Activated naive CD4-positive, alpha-beta T cell treated with anti-CD3 and anti-CD28 coated beads, Interleukin-2, amount 50 U/mL, for 16 hours (primary cell): ENCODE results near the gene TRIM13.
A peak's percentile ranks its signal among the peaks of the same experiment; 100 is the strongest.
"Not testable (repeated sequence)": the region's sequence is repeated elsewhere in the genome, so short reads cannot be mapped to it uniquely, and the experiment has no call there.

Experiments used
- DNase-seq: peaks from one replicate; pipeline ENCODE4 v3.0.0-alpha.2; 2020

The TRIM13 gene, protein sequence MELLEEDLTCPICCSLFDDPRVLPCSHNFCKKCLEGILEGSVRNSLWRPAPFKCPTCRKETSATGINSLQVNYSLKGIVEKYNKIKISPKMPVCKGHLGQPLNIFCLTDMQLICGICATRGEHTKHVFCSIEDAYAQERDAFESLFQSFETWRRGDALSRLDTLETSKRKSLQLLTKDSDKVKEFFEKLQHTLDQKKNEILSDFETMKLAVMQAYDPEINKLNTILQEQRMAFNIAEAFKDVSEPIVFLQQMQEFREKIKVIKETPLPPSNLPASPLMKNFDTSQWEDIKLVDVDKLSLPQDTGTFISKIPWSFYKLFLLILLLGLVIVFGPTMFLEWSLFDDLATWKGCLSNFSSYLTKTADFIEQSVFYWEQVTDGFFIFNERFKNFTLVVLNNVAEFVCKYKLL

DNA sequence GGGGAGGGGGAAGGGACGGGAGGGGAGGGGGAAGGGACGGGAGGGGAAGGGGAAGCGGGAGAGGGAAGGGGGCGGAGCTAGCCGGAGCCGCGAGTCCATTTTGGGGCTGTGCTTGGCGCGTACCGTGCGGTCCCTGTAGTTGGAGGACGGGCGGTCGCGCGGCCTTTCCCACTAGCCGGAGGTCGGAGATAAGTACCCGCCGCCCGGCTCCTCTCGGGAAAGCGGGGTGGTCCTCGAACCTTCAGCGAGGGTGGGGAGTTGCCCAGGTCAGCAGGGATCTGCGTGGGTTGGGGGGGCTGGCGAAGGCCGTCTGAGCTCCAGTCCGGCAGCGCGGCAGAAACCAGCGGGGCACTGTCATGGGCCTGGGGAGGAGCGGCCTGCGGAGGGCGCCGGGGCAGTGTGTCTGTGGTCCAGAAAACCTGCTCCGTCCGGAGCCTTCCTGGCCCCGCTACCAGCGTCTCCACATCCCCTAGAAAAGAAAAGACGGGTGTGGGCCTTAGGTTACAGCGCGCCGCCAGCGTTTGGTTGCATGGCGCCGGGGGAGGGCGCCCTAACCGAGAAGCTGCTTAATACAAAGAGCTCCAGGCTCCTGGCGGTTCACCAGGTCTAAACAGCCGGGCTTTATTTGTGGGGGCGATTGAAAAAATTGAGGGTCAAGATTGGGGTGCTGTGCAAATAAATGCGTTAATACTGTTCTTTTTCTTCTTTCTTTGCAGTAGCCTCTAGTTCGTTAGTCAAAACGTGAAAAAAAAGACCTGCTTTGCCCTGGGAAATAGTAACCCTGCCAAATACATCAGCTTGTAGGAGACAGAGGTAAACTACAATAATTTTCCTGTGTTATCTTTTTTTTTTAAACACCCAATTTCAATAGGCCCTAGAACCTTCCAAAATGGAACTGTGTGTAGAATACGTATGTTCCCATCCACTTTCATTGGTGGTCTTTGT is at the start of gene TRIM13:
Gene TRIM13, plus strand, starts transcription at position 92 of the 945 bp plus-strand sequence. CDS start 14,899 bp downstream, outside the sequence.
- DNase-seq, result peak; percentile 85

DNA sequence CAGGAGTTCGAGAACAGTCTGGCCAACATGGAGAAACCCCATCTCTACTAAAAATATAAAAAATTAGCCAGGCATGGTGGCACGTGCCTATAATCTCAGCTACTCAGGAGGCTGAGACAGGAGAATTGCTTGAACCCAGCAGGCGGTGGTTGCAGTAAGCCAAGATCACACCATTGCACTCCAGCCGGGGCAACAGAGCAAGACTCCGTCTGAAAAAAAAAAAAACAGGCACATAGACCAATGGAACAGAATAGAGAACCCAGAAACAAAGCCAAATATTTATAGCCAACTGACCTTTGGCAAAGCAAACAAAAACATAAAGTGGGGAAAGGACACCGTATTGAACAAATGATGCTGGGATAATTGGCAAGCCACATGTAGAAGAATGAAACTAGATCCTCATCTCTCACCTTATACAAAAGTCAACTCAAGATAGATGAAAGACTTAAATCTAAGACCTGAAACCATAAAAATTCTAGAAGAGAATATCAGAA is 48.0 kb upstream of the TRIM13 start:
- not testable (repeated sequence) for DNase-seq

DNA sequence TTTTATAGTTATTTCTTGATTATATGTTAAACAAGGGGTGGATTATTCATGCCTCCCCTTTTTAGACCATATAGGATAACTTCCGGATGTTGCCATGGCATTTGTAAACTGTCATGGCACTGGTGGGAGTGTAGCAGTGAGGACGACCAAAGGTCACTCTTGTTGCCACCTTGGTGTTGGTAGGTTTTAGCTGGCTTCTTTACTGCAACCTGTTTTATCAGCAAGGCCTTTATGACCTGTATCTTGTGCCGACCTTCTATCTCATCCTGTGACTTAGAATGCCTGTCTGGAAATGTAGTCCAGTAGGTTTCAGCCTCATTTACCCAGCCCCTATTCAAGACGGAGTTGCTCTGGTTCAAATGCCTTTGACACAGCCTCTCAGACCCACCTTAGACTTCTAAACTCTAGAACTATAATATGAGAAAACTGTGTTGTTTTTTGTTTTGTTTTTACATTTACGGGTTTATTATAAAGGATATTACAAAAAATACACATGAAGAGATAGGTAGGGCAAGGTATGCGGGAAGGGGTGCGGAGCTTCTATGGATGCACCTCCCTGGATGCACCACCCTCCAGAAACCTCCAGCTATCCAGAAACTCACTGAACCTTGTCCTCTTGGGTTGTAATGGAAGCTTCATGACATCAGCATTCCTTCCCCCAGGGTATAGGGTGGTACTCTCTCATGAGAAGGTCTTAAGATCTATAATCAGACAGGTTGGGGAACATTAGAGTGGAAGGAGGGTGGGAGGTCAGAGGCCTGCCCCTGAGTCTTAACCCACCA is 44.9 kb upstream of the TRIM13 start:
- no peak for DNase-seq

DNA sequence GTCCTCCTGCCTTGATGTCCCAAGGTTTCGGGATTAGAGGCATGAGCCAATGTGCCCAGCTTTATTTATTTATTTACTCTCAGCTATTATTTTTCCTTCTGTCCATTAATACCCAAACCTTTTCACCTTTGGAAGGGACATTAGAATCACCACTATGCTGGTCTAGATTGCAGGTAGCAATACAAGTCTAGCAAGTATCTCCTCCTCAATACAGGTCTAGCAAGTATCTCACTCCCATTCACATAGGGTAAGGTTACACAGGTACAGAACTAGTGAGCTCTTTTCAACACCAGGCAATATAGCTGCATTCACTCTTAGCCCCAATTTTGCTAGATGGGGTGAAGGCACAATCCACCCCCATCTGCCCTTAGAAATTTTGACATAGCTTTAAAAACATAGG is 43.3 kb upstream of the TRIM13 start:
- no peak for DNase-seq

DNA sequence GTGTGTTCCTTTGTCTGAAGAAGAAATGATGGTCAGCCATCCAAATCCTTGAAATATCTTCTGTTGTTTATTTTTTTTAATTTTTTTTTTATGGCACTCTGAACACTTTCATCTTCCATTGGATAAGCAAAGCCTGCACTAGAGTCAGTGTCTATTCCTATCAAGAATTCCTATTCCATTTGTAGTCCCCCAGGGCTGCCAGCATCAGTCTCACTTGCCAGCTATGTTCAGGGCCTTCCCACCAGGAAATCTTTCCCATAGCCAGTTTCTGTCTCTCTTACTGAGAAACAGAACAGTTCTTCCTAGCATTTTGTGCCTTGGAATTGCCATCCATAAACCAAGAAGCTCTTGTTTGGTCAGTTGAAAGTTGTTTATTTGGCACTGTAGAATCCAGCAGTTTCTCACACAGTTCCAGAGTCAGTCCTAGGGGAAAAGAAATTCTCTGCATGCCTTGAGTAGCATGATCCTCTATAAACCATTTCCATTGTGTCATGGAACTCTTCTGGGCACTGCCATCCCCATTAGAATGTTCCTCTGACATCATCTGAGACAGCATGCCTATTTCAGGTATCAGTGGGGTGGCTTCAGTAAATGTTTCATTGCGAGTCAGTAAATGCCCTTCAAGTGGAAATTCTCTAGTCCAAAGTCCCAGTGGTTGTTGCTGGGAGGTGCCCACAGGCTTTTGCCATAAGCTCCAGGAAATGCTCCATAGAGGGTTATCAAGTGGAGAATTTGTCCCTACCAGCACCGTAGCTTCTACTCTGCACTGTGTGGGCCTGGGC is 42.0 kb upstream of the TRIM13 start:
- no peak for DNase-seq

DNA sequence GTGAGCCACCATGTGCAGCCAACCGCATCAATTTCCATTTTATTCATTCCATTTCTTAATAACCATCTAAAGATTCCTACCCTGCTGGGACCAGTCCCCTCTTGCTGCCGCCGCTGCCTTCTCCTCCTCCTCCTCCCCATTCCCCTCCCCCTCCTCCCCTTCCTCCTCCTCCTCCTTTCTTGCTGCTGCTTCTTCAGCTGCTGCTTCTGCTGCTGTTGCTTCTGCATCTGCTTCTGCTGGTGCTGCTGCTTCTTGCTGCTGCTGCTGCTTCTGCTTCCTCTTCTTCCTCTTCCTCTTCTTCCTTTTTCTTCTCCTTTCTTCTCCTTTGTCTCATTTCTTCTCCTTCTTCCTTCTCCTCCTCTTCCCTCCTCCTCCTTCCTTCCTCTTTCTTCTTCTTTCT is 40.7 kb upstream of the TRIM13 start:
- no peak for DNase-seq

DNA sequence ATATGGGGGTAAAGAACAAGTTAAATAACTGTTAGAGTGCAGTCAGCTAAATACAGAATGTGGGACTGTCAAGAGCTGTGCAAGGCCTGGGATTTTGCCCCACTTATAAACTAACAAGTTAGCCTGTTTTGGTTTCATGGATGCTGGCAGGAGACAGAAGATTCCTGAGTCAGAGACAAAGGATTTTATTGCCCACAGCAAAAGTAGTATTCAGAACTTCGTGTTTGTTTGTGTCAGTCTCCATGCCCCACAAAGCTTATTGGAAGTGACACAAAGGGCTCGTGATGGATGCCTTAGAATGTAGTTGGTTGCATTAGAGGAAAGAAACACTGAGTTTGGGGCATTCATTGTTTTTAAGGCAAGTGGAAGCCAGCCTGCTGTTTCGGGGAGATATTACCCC is 38.5 kb upstream of the TRIM13 start:
- no peak for DNase-seq

DNA sequence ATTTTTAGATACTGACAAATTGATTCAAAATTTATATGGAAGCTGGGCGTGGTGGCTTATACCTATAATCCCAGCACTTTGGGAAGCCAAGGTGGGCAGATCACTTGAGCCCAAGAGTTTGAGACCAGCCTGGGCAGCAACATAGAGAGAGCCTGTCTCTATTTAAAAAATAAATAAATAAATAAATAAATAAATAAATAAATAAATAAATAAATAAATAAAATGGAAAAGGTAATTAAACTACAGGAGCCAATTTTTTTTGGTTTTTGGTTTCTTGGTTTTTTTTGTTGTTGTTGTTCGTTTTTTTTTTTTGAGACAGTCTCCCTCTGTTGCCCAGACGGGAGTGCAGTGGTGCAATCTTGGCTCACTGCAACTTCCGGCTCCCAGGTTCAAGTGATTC is 29.4 kb upstream of the TRIM13 start:
- no peak for DNase-seq

DNA sequence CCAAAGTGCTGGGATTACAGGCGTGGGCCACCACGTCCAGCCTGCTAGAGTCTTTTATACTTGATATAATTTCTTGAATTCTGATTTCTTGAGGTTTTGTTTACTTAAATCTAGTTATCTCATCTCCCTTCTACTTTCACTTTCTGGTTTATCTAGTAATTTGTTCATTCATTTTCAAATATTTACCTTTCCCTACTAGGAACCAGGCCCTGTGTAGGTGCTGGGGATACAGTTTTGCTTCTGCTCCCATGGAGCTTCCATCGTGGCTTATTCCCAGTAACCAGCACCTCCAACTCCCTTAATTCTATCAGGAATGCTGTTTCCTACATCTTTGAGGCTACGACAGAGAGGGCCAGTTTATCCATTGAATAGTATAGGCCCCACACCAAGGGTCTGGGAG is 24.1 kb upstream of the TRIM13 start:
- DNase-seq, result no peak

DNA sequence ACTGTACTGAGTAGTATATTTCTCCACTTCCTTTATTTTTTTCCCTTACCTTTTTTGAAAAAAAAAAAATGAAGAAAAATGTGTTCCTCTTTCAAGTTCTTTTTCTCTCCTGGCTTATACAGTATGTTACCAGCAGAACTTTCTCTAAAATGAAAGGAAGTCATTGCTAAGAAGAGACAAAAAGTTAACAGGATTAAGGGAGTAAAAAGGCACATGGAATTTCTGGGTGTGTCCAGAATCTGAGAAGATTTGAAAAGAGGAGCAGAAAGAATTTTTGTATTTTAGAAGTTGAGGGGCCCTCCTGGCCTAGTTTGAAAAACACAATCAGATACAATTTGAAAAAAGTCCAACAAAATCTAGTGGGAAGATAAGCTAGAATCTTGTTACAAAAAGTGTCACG is 21.0 kb upstream of the TRIM13 start:
- no peak for DNase-seq

DNA sequence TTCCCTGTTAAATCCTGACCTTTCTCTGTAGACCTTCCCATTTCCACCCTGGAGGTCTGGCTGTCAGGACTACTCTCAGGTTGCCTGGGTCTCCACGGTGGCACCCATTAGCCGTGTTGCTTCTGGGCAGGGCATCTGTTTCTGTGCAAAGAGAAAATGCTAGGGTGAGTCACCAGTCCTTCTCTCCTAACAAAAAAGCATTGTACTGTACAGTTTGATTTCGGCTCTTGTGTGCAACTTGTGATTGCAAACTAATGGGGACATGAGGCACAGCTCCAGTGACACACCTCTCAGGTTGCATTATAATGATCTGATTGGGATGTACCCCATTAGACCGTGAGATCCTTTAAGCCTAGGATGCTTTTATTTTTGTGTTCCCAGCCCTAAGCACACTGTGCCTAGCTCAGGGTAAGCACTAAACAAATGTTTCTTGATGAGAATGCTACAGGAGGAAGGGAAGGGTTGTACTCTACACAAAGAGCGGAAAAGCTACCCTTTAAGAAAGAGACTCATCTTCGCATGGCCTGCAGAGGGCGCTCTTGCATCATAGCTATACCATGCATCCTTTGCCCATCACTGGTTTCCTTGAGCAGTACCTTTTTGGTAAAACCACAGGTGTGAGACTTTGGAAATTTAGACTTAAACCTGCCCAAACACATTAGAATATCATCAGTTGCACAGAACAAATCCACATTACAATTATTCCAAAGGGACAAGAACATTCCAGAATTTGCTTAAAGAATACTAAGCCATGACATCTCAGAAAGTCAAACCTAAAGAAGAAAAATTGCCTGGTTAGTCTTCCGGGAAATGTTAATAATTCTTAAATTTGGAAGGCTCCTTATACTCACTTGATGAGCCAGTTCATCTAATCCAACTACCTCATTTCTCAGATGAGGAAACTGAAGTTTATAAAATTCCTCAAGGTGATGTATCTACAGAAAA is 20.3 kb upstream of the TRIM13 start:
- DNase-seq, result peak; percentile 73

DNA sequence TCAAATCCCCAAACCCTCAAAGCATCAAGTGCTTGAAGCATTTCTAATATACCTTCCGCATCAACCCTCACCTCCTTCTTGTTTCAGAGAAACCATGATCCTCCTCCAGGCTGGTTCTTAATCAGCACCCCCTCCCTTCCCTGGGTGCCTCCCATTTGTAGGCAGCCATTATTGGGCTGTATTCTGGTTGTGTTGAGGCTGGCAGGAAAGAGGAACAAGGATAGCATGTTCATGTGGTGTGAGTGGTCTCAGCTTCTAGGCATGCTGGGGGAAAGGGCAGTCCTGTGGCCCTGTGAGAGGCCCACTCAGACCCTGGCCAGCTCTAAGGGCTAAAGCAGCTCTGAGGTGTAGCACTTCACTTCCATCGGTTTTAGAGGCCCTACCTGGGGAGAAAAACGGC is 18.9 kb upstream of the TRIM13 start:
- no peak for DNase-seq

DNA sequence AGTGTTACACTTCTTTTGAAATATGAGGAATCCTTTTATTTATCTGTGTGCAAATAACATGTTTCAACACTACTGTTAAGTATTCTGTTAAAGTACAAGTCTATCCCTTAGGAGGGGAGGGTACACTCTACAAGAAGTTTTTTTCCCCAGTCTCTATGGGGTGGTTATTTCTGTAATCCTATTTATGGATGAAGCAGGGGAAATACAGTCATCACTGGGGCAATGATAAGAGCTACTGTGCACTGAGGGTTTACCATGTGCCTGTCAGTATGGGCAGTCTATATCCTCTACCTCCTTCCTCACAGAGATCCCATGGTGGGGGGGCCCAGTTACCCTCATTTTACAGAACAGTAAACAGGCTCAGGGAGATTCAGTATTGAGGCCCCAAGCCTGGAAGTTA is 16.6 kb upstream of the TRIM13 start:
- no peak for DNase-seq

DNA sequence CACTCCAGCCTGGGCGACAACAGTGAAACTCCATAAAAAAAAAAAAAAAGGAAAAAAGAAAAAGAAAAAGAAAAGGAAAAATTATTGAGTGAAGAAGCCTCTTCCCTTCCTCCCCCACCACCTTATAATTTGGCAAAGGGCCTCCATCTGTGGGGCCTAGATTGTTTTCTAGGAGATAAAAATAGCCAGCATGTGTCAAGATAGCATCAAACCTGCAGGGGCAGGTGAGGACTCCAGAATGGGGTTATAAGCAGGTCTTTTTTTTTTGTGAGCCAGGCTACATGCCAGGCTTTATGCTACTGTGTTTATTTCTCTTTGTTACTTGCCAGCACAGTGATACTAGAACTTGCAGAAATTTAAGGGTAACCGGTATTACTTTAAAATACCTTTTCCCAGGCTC is 11.7 kb upstream of the TRIM13 start:
- no peak for DNase-seq

DNA sequence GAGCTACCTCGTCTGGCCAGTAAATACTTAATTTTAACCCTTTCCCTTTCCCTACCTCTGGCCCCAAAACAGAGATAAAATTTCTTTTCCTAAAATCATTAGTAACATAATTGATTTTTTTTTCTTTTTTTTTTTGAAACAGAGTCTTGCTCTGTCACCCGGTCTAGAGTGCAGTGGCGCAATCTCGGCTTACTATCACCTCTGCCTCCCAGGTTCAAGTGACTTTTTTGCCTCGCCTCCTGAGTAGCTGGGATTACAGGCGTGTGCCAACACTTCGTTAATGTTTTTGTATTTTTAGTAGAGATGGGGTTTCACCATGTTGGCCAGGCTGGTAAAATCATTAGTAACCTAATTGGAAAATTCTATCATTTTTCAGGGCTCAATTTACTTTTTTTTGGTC is 10.4 kb upstream of the TRIM13 start:
- DNase-seq, result no peak

DNA sequence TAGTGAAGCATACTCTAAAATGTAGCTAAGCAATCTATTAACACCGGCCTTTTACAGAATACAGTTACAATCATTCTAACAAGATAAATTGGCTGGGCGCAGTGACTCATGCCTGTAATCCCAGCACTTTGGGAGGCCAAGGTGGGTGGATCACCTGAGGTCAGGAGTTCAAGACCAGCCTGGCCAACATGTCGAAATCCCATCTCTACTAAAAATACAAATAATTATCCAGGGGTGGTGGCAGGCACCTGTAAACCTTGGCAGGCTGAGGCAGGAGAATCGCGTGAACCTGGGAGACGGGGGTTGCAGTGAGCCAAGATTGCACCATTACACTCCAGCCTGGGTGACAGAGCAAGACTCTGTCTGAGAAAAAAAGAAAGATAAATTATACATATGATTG is 6.2 kb upstream of the TRIM13 start:
- not testable (repeated sequence) for DNase-seq

DNA sequence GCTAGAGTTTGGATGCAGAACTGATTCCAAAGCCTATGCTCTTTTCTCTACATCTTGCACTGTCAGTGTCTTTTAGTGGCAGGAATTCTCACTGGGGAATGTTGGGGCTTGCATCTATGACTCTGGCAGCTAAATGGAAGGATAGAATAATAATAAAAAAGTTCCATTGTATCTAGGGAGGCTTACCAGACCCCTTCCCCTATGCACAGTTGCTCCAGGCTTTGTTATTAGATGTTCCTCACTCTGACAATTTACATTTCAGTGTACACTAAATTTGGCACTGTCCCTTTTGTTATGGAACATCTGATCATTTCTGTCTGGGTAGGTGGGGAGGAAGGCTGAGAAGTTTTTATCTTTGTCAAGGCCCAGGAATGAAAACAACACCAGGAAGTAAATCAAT is 3.7 kb upstream of the TRIM13 start:
- DNase-seq, result no peak

DNA sequence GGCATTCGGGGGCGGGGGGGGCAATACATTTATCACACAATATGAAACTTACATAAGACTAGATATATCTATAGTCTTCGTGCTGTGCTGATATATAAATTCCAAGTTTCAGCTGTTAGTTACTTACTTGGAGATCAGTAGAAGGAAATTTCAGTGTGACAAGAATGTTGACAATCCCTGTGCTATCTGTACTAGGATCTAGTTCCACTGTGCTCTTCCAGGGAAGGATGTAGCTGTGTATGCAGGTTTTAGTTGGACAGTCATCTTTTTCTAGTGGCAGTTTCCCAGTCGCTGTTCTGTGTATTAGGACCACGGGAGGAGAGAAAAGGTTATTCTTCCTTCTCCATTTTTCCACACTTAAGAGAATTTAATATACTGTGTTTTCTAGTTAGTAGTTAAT is 3.2 kb upstream of the TRIM13 start:
- DNase-seq, result no peak

DNA sequence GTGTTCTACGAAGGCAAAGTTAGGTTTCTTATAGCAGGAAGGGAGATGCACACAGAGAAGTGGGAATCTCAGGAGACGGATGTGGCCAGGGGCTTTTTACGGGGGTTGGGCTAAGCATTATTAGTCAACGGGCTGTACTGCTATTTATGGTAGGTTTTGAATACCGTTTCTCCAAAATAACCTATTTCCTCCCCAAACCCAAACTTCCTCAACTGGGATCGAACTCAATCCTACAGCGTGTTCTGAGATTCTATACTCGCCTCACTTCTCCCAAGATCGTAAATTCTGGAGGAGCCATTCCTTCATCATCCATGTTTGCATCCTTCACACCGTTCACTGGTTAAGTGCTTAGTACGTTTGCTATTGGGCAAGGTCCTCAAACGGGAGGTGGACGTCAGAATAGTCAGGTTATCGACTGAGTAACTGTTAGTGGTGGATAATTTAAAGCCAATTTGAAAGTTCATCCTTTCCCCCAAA is 1.2 kb upstream of the TRIM13 start:
- DNase-seq, result no peak

DNA sequence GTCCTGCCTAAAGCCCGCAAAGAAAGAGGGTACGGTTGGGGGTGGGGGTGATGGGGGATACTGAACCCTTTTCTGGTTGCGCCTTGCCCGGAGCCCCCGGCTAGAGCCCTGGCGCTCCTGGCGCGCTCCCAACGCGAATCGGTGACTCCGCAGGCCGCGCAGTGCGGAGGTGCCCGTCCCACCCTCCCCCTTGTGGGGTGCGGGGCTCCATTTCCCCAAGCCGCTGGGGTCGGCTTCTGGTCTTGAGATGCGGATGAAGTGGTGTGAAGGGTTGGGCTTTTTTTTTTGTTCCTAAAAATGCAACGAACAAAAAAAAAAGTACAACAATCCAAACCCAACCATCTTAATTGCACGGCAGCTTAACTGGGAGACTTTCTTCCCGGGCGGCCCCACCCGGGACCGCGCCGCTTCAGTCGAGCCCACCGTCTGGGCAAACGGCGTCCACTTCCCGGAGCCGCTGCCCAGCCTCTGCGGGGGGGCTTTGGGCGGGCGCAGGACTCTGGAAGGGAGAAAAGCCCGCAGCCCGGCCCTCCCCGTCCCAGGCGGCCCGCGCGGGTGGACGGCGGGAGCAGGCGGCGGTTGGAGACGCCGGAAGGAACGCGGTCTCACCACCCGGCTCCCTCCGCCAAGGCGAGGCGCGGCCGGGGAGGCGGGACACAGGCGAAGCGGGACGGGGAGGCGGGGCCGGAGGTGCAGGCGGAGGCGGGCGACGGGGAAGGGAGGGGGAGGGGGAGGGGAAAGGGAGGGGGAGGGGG is 504 bp upstream of the TRIM13 start:
- DNase-seq, result peak; percentile 91
